ENCODE data around the gene CHD5.

- TF ChIP-seq CTCF (optimal IDR thresholded peaks at IDR 0.05 in 1 of 3, IDR thresholded peaks at IDR 0.05 in 1 of 3, conservative IDR thresholded peaks at IDR 0.05 in 1 of 3; ENCODE audit: extremely low read depth in 1 of 3, insufficient read depth in 2 of 3, low read length in 3 of 3) (peak in 2 of 3 experiments; percentile 10 to 29), EZH2 (IDR thresholded peaks at IDR 0.05; ENCODE audit: low read length) (no peak)
These were observed 74.9 kb downstream of the CHD5 start for GRCh38 chr1:6105218-6105679.

Data from keratinocyte (primary cell).